Measurements from ENCODE around the gene ARHGAP10. TPM values are rescaled to one million over a fixed set of nuclear protein-coding genes. Genes with fewer than 3 reads are reported as not detected.

The ARHGAP10 gene
- total and polyA plus RNA-seq, 2 donors from 2014 or later: 13.4 to 20.3 TPM

GRCh38 chr4:147864607-147865006 lies 132.7 kb downstream of the ARHGAP10 start:
- Histone ChIP-seq H3K36me3 (ENCODE audit: control insufficient read depth in 2 of 3, insufficient read depth in 3 of 3, low read length in 3 of 3) (no peaks in the 10 kb centered on the region), H3K4me3 (ENCODE audit: low read length in 3 of 3) (no peak overlapping the region), H3K27me3 (ENCODE audit: control insufficient read depth, insufficient read depth, low read length) (no peaks in the 10 kb centered on the region), H3K9me3 (ENCODE audit: control insufficient read depth in 2 of 3, insufficient read depth in 1 of 3, low read length in 3 of 3) (no peaks in the 10 kb centered on the region), H3K9ac (ENCODE audit: low read length in 3 of 3) (no peak overlapping the region), H3K4me1 (ENCODE audit: control insufficient read depth in 2 of 3, insufficient read depth in 2 of 3, low read depth in 1 of 3, low read length in 3 of 3) (no peaks in the 10 kb centered on the region), H3K27ac (ENCODE audit: low read depth in 2 of 2, low read length in 2 of 2) (no peak overlapping the region)
- intact Hi-C loops (cut with DNase I): loop anchor here (5.0 kb wide), 1 partner anchor 157 kb away; no protein-coding TSS in a partner anchor
- TF ChIP-seq CTCF (IDR thresholded peaks at IDR 0.05; ENCODE audit: borderline replicate concordance, extremely low read depth, insufficient read depth): no peak
- FAIRE-seq (no peak), DNase-seq (no peak)

- no peak for DNase-seq
Measured at GRCh38 chr4:147865926-147866325, 134.0 kb downstream of the ARHGAP10 start.

GRCh38 chr4:147866532-147867271 lies 134.8 kb downstream of the ARHGAP10 start:
- H3K27me3 ChIP-seq (ENCODE audit: control insufficient read depth, insufficient read depth, low read length): no peaks in the 10 kb centered on the region

More at GRCh38 chr4:147865926-147866325, 134.0 kb downstream of the ARHGAP10 start:
- Histone ChIP-seq H3K4me3 (ENCODE audit: low read length in 3 of 3) (no peak overlapping the region), H3K36me3 (ENCODE audit: control insufficient read depth in 2 of 3, insufficient read depth in 3 of 3, low read length in 3 of 3) (no peaks in the 10 kb centered on the region), H3K4me1 (ENCODE audit: control insufficient read depth in 2 of 3, insufficient read depth in 2 of 3, low read depth in 1 of 3, low read length in 3 of 3) (no peaks in the 10 kb centered on the region), H3K9me3 (ENCODE audit: control insufficient read depth in 2 of 3, insufficient read depth in 1 of 3, low read length in 3 of 3) (no peaks in the 10 kb centered on the region), H3K9ac (ENCODE audit: low read length in 3 of 3) (no peak overlapping the region), H3K27ac (ENCODE audit: low read depth in 2 of 2, low read length in 2 of 2) (no peak overlapping the region), H3K27me3 (ENCODE audit: control insufficient read depth, insufficient read depth, low read length) (no peaks in the 10 kb centered on the region)
- TF ChIP-seq CTCF (IDR thresholded peaks at IDR 0.05; ENCODE audit: borderline replicate concordance, extremely low read depth, insufficient read depth): no peak
- FAIRE-seq: no peak
- intact Hi-C loops (cut with DNase I): loop anchor here (5.0 kb wide), 1 partner anchor 159 kb away; no protein-coding TSS in a partner anchor

More at GRCh38 chr4:147866532-147867271, 134.8 kb downstream of the ARHGAP10 start:
- intact Hi-C loops (cut with DNase I): loop anchor here (5.0 kb wide), 1 partner anchor 159 kb away; no protein-coding TSS in a partner anchor
- Histone ChIP-seq H3K9ac (ENCODE audit: low read length in 3 of 3) (no peak overlapping the region), H3K4me3 (ENCODE audit: low read length in 3 of 3) (no peak overlapping the region), H3K27ac (ENCODE audit: low read depth in 2 of 2, low read length in 2 of 2) (no peak overlapping the region), H3K4me1 (ENCODE audit: control insufficient read depth in 2 of 3, insufficient read depth in 2 of 3, low read depth in 1 of 3, low read length in 3 of 3) (no peaks in the 10 kb centered on the region), H3K36me3 (ENCODE audit: control insufficient read depth in 2 of 3, insufficient read depth in 3 of 3, low read length in 3 of 3) (no peaks in the 10 kb centered on the region), H3K9me3 (ENCODE audit: control insufficient read depth in 2 of 3, insufficient read depth in 1 of 3, low read length in 3 of 3) (no peaks in the 10 kb centered on the region)
- DNase-seq (peak; percentile 93 to 96 (median 95)), FAIRE-seq (peak; percentile 99)
- TF ChIP-seq CTCF (IDR thresholded peaks at IDR 0.05; ENCODE audit: borderline replicate concordance, extremely low read depth, insufficient read depth): peak; percentile 100

All from kidney (tissue), 14 donors.